Prostate gland (tissue), 2 donors: ENCODE results near the gene KIAA0232. TPM values are rescaled to one million over a fixed set of nuclear protein-coding genes. Genes with fewer than 3 reads are reported as not detected.
A peak's percentile ranks its signal among the peaks of the same experiment; 100 is the strongest.

ENCODE experiments used
- DNase-seq: peaks from one replicate; pipeline ENCODE4 v3.0.0-alpha.2; 2019; ENCODE audit warnings: low spot score
- H3K27ac ChIP-seq, 2 donors: fragments of 200-600 bp; sonication (generic); 2 replicates each; pipeline ENCODE4 v1.5.1; 2017 to 2019
- H3K27me3 ChIP-seq: fragments of 200-600 bp; sonication (generic); replicated peaks from 2 replicates; pipeline ENCODE4 v1.5.1; 2019; ENCODE audit not compliant: insufficient read depth
- H3K36me3 ChIP-seq, 2 donors: fragments of 200-600 bp; sonication (generic); 1 replicate in 1 of 2; 2 replicates in 1 of 2; pipeline versions ENCODE4 v1.5.1 to v1.8.1; 2017 to 2019
- H3K4me1 ChIP-seq: fragments of 200-600 bp; sonication (generic); replicated peaks from 2 replicates; pipeline ENCODE4 v1.5.1; 2019
- H3K4me3 ChIP-seq, 2 donors: fragments of 200-600 bp; sonication (generic); 2 replicates each; pipeline ENCODE4 v1.5.1; 2017 to 2019
- H3K9me3 ChIP-seq: fragments of 200-600 bp; sonication (generic); 2 replicates; pipeline ENCODE4 v1.5.1; 2017
- CTCF ChIP-seq, 4 experiments: fragments of 200-600 bp in 2 of 4; fragments of 450-650 bp in 2 of 4; sonication (generic) in 2 of 4; IDR thresholded peaks; 1 replicate in 3 of 4; 2 replicates in 1 of 4; pipeline ENCODE4 v1.5.1; 2016 to 2019; ENCODE audit warnings: antibody characterized with exemption in 4 of 4, mild to moderate bottlenecking in 2 of 4, moderate library complexity in 2 of 4
- POLR2A ChIP-seq: fragments of 450-650 bp; IDR thresholded peaks from one replicate; pipeline ENCODE4 v1.6.1; 2016; ENCODE audit warnings: antibody characterized with exemption, mild to moderate bottlenecking
- POLR2AphosphoS5 ChIP-seq: sonication (generic); formaldehyde crosslinking; IDR thresholded peaks from one replicate; pipeline ENCODE4 v1.6.1; 2017; ENCODE audit warnings: antibody characterized with exemption
- WGBS: methylation state at CpG from one replicate; pipeline ENCODE4 v1.1.5; 2018; 5-methylcytosine and 5-hydroxymethylcytosine counted together
- intact Hi-C: fragments of 100-400 bp; cut with DNase I; formaldehyde crosslinking; loops from one replicate; pipeline ENCODE4 v1.14.2; 2022
- total RNA-seq, 2 donors: library from RNA; depleted of rRNA; stranded (reverse); fragments of >200 nt; gene quantifications; one replicate each; pipeline ENCODE4 v1.1.0, GENCODE V29; 2016

Gene KIAA0232
- total RNA-seq, 2 donors from 2014 or later = 35.3 to 42.1 TPM

GRCh38 chr4:6769233-6769988, 13.1 kb upstream of the KIAA0232 start:
- intact Hi-C loops = no loop called here
- no peaks in the 10 kb centered on the region for H3K4me1 ChIP-seq
- H3K9me3 ChIP-seq = no peaks in the 10 kb centered on the region
- no peak for TF ChIP-seq POLR2AphosphoS5
- TF ChIP-seq POLR2A = no peak
- no peak for TF ChIP-seq CTCF (IDR thresholded peaks at IDR 0.05)
- no peak for DNase-seq
- H3K27ac ChIP-seq = no peak overlapping the region
- no peak overlapping the region for H3K4me3 ChIP-seq
- 91% methylated on average over 11 of the region's 11 CpGs for WGBS
- no peaks in the 10 kb centered on the region for H3K27me3 ChIP-seq
- H3K36me3 ChIP-seq = no peaks in the 10 kb centered on the region

- Histone ChIP-seq H3K9me3 (no peaks in the 10 kb centered on the region), H3K4me3 (no peak overlapping the region), H3K27ac (no peak overlapping the region), H3K4me1 (no peaks in the 10 kb centered on the region), H3K36me3 (no peaks in the 10 kb centered on the region), H3K27me3 (no peaks in the 10 kb centered on the region)
- intact Hi-C loops = no loop called here
- DNase-seq = no peak
- WGBS = 85% methylated on average over 7 of the region's 7 CpGs
- no peak for TF ChIP-seq POLR2A
- TF ChIP-seq POLR2AphosphoS5 = no peak
- no peak for TF ChIP-seq CTCF (IDR thresholded peaks at IDR 0.05)
Measured at GRCh38 chr4:6769989-6770420, 12.5 kb upstream of the KIAA0232 start.

- Histone ChIP-seq H3K9me3 (no peaks in the 10 kb centered on the region), H3K27me3 (no peaks in the 10 kb centered on the region), H3K36me3 (no peaks in the 10 kb centered on the region), H3K4me3 (no peak overlapping the region), H3K27ac (no peak overlapping the region), H3K4me1 (no peaks in the 10 kb centered on the region)
- TF ChIP-seq POLR2A (no peak), POLR2AphosphoS5 (no peak), CTCF (IDR thresholded peaks at IDR 0.05) (no peak)
- 79% methylated on average over 7 of the region's 7 CpGs for WGBS
- DNase-seq = no peak
- intact Hi-C loops = no loop called here
Measured at GRCh38 chr4:6770581-6771228, 11.8 kb upstream of the KIAA0232 start.

- H3K9me3 ChIP-seq = no peaks in the 10 kb centered on the region
- H3K4me1 ChIP-seq = no peaks in the 10 kb centered on the region
- H3K4me3 ChIP-seq = no peak overlapping the region
- intact Hi-C loops = no loop called here
- no peak for DNase-seq
- 51% methylated on average over 8 of the region's 8 CpGs for WGBS
- no peaks in the 10 kb centered on the region for H3K36me3 ChIP-seq
- TF ChIP-seq POLR2AphosphoS5 (peak; percentile 26), POLR2A (no peak)
- H3K27ac ChIP-seq = no peak overlapping the region
- no peaks in the 10 kb centered on the region for H3K27me3 ChIP-seq
Measured at GRCh38 chr4:6771229-6771671, 11.3 kb upstream of the KIAA0232 start.

- 44% methylated on average over 10 of the region's 10 CpGs for WGBS
Measured at GRCh38 chr4:6772223-6772928, 10.2 kb upstream of the KIAA0232 start.

More at GRCh38 chr4:6772223-6772928, 10.2 kb upstream of the KIAA0232 start:
- peak; percentile 66 for DNase-seq
- intact Hi-C loops = no loop called here
- H3K4me3 ChIP-seq = no peak overlapping the region
- H3K27me3 ChIP-seq = no peaks in the 10 kb centered on the region
- peak overlapping the region; percentile 13 to 24 for H3K27ac ChIP-seq
- no peaks in the 10 kb centered on the region for H3K4me1 ChIP-seq
- H3K36me3 ChIP-seq = no peaks in the 10 kb centered on the region
- peak; percentile 72 for TF ChIP-seq POLR2AphosphoS5
- peak in 1 of 4 experiments; percentile 27 for TF ChIP-seq CTCF (IDR thresholded peaks at IDR 0.05)
- no peak for TF ChIP-seq POLR2A
- H3K9me3 ChIP-seq = no peaks in the 10 kb centered on the region
